GM18499 (cell line): ENCODE results near the gene NKIRAS1.
"Not testable (repeated sequence)": the region's sequence is repeated elsewhere in the genome, so short reads cannot be mapped to it uniquely, and the experiment has no call there.

Experiments
- ATAC-seq: cut with Tn5 transposase; IDR thresholded peaks from one replicate; pipeline ENCODE4 v1.9.1; 2021; ENCODE audit warnings: moderate number of reproducible peaks; ENCODE audit not compliant: insufficient read depth, unreplicated experiment

Gene NKIRAS1

GRCh38 chr3:23911397-23911796, 5.4 kb downstream of the NKIRAS1 start:
- ATAC-seq, result no peak

GRCh38 chr3:23909341-23909740, 7.4 kb downstream of the NKIRAS1 start:
- ATAC-seq, result no peak

- ATAC-seq, result no peak
These were observed 12.2 kb downstream of the NKIRAS1 start for GRCh38 chr3:23904545-23904944.

GRCh38 chr3:23900744-23901143, 16.0 kb downstream of the NKIRAS1 start:
- no peak for ATAC-seq

GRCh38 chr3:23895181-23895580, 21.6 kb downstream of the NKIRAS1 start:
- ATAC-seq, result no peak

- ATAC-seq, result no peak
These were observed 22.3 kb downstream of the NKIRAS1 start for GRCh38 chr3:23894254-23895061.

- ATAC-seq, result no peak
These were observed 26.8 kb downstream of the NKIRAS1 start for GRCh38 chr3:23889950-23890349.

GRCh38 chr3:23889386-23889785, 27.4 kb downstream of the NKIRAS1 start:
- ATAC-seq, result no peak

GRCh38 chr3:23888617-23889228, 28.1 kb downstream of the NKIRAS1 start:
- no peak for ATAC-seq

- no peak for ATAC-seq
These were observed 30.5 kb downstream of the NKIRAS1 start for GRCh38 chr3:23886311-23886710.

GRCh38 chr3:23885210-23885609, 31.6 kb downstream of the NKIRAS1 start:
- no peak for ATAC-seq

GRCh38 chr3:23884481-23884880, 32.3 kb downstream of the NKIRAS1 start:
- ATAC-seq, result no peak

- no peak for ATAC-seq
These were observed 34.3 kb downstream of the NKIRAS1 start for GRCh38 chr3:23882487-23882918.

- ATAC-seq, result not testable (repeated sequence)
These were observed 34.8 kb downstream of the NKIRAS1 start for GRCh38 chr3:23881993-23882392.

GRCh38 chr3:23880703-23881339, 36.0 kb downstream of the NKIRAS1 start:
- ATAC-seq, result no peak

GRCh38 chr3:23879485-23879884, 37.3 kb downstream of the NKIRAS1 start:
- no peak for ATAC-seq

- ATAC-seq, result no peak
These were observed 39.3 kb downstream of the NKIRAS1 start for GRCh38 chr3:23877329-23877980.

- ATAC-seq, result no peak
These were observed 39.9 kb downstream of the NKIRAS1 start for GRCh38 chr3:23876923-23877322.

- ATAC-seq, result no peak
These were observed 41.6 kb downstream of the NKIRAS1 start for GRCh38 chr3:23875113-23875725.

- ATAC-seq, result no peak
These were observed 42.3 kb downstream of the NKIRAS1 start for GRCh38 chr3:23874359-23875112.
